ENCODE measurements around the gene TIAM2. TPM values are rescaled to one million over a fixed set of nuclear protein-coding genes. Genes with fewer than 3 reads are reported as not detected.
"Not testable (repeated sequence)": the region's sequence is repeated elsewhere in the genome, so short reads cannot be mapped to it uniquely, and the experiment has no call there.

Gene TIAM2
- polyA plus RNA-seq, 1 experiment = 12.6 TPM

DNA sequence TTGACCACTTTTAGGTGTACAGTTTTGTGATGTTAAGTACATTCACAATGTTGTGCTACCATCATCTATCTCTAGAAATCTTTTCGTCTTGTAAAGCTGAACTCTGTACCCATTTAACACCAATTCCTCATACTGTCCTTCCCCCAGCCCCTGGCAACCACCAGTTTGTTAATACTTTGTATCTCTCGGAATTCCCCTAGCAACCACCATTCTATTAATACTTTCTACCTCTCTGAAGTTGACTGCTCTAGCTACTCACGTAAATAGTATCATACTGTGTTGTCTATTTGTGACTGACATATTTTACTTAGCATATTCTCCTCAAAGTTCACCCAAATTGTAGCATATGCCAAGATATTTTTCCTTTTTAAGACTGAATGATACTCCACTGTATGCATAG is 186.4 kb downstream of the TIAM2 start:
- no peak for TF ChIP-seq CTCF (IDR thresholded peaks at IDR 0.05; ENCODE audit: low read depth, low read length)
- DNase-seq (ENCODE audit: low read depth, low spot score) = no peak
- no peaks in the 10 kb centered on the region for H3K9me3 ChIP-seq (ENCODE audit: control insufficient read depth, insufficient read depth, low read length)
- no peaks in the 10 kb centered on the region for H3K27me3 ChIP-seq (ENCODE audit: control insufficient read depth, insufficient read depth, low read length)
- ChIA-PET CTCF (interaction anchor here (0.7 to 1.3 kb wide), 2 partner anchors 67 to 313 kb away, joined by 3 read pairs; no protein-coding TSS in a partner anchor), POLR2A (no interaction called here)
- H3K4me3 ChIP-seq (ENCODE audit: low read depth, low read length) = no peak overlapping the region
- no peak overlapping the region for H3K27ac ChIP-seq (ENCODE audit: low read depth, low read length)

DNA sequence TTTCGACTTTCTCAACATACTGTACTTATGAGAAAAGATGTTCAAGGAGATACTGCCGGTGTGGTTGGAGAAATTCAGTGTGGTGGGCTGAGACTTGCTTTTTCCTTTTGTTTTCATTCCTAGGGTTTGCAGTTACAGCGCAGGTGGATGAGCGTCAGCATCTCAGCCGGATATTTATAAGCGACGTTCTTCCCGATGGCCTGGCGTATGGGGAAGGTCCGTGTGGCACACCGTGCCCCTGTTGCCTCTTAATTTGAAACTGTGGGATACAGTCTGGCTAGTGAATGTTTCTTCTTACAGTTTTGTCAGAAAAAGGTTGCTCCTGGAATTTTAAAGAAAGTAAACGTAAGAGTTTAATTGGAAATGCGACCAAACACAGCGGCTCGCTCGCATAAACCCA is 187.0 kb downstream of the TIAM2 start:
- Histone ChIP-seq H3K4me3 (ENCODE audit: low read depth, low read length) (no peak overlapping the region), H3K27me3 (ENCODE audit: control insufficient read depth, insufficient read depth, low read length) (no peaks in the 10 kb centered on the region), H3K27ac (ENCODE audit: low read depth, low read length) (no peak overlapping the region), H3K9me3 (ENCODE audit: control insufficient read depth, insufficient read depth, low read length) (no peaks in the 10 kb centered on the region)
- DNase-seq (ENCODE audit: low read depth, low spot score) = no peak
- TF ChIP-seq CTCF (IDR thresholded peaks at IDR 0.05; ENCODE audit: low read depth, low read length) = no peak
- POLR2A ChIA-PET = no interaction called here
- CTCF ChIA-PET = interaction anchor here (0.7 to 1.3 kb wide), 2 partner anchors 66 to 314 kb away, joined by 3 read pairs; no protein-coding TSS in a partner anchor

DNA sequence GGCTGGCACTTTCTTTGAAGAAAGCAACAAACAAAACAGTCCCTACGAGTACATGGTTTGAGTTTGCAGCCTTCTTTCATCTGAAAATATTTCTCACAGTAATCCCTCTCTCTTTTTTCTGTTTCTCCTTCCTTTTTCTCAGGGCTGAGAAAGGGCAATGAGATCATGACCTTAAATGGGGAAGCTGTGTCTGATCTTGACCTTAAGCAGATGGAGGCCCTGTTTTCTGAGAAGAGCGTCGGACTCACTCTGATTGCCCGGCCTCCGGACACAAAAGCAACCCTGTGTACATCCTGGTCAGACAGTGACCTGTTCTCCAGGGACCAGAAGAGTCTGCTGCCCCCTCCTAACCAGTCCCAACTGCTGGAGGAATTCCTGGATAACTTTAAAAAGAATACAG is 188.0 kb downstream of the TIAM2 start:
- no peaks in the 10 kb centered on the region for H3K27me3 ChIP-seq (ENCODE audit: control insufficient read depth, insufficient read depth, low read length)
- DNase-seq (ENCODE audit: low read depth, low spot score) = no peak

GRCh38 chr6:155185041-155185440 is 189.9 kb downstream of the TIAM2 start:
- not testable (repeated sequence) for H3K4me3 ChIP-seq (ENCODE audit: low read depth, low read length); DNase-seq (ENCODE audit: low read depth, low spot score); H3K27me3 ChIP-seq (ENCODE audit: control insufficient read depth, insufficient read depth, low read length); H3K9me3 ChIP-seq (ENCODE audit: control insufficient read depth, insufficient read depth, low read length); H3K27ac ChIP-seq (ENCODE audit: low read depth, low read length)
- ChIA-PET CTCF (interaction anchor here (0.7 to 1.5 kb wide), 5 partner anchors 9 to 317 kb away, joined by 3 to 5 read pairs (median 4); no protein-coding TSS in a partner anchor), POLR2A (interaction anchor here (0.5 kb wide), 1 partner anchor 492 kb away, joined by 3 read pairs; no protein-coding TSS in a partner anchor)

More for the DNA sequence above, 188.0 kb downstream of the TIAM2 start:
- Histone ChIP-seq H3K9me3 (ENCODE audit: control insufficient read depth, insufficient read depth, low read length) (no peaks in the 10 kb centered on the region; the same call in 1 of the 2 replicates), H3K4me3 (ENCODE audit: low read depth, low read length) (no peak overlapping the region), H3K27ac (ENCODE audit: low read depth, low read length) (no peak overlapping the region)
- POLR2A ChIA-PET = no interaction called here
- CTCF ChIA-PET = interaction anchor here (1.3 kb wide), 1 partner anchor 65 kb away, joined by 5 read pairs; no protein-coding TSS in a partner anchor
- no peak for TF ChIP-seq CTCF (IDR thresholded peaks at IDR 0.05; ENCODE audit: low read depth, low read length)

DNA sequence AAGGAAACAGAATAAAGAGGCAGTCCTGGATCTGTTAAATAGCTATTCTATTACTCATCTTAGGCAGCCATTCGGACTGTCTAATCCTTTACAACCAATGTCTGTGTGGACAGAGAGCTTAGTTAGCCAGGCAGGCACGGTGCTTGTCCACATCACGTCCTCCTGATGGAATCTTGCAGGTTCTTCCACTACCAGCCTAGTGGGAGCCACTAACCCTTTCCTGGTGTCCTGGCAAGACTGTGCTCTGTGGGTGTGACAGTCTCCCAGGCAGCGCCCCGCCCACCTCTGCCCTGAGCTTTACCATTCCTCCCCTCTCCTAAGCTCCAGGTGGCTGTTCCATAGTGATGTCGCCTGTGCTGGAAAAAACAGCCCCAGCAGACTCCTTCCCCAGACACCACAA is 190.4 kb downstream of the TIAM2 start:
- H3K9me3 ChIP-seq (ENCODE audit: control insufficient read depth, insufficient read depth, low read length) = no peaks in the 10 kb centered on the region; the same call in 1 of the 2 replicates
- H3K27ac ChIP-seq (ENCODE audit: low read depth, low read length) = no peak overlapping the region
- no peak for TF ChIP-seq CTCF (IDR thresholded peaks at IDR 0.05; ENCODE audit: low read depth, low read length)
- H3K27me3 ChIP-seq (ENCODE audit: control insufficient read depth, insufficient read depth, low read length) = no peaks in the 10 kb centered on the region
- ChIA-PET POLR2A (interaction anchor here (0.5 kb wide), 1 partner anchor 492 kb away, joined by 3 read pairs; no protein-coding TSS in a partner anchor), CTCF (interaction anchor here (0.7 to 1.5 kb wide), 5 partner anchors 10 to 317 kb away, joined by 3 to 5 read pairs (median 3); no protein-coding TSS in a partner anchor)
- H3K4me3 ChIP-seq (ENCODE audit: low read depth, low read length) = no peak overlapping the region
- DNase-seq (ENCODE audit: low read depth, low spot score) = no peak
